Measurements from ENCODE around the gene ARHGEF26.

The ARHGEF26 gene

DNA sequence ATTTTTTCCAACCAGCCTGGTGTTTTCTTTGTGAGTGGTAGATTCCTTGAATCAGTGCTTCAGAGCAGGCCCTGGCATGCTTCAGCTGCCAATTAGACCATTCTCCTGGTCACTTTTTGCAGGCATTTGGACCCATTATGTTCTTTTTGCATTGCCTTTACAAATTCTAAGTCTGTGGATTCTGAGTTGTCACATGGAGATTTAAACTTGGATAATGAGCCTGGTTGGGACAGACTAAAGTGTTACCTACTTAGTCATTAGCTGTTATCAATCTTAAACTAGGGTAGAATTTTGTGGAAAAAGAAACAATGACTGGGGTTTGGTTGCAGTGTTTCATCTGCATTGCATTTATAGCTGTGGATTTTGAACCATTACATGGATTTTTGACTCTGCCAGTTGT lies 40.6 kb downstream of the ARHGEF26 start:
- DNase-seq = no peak

DNA sequence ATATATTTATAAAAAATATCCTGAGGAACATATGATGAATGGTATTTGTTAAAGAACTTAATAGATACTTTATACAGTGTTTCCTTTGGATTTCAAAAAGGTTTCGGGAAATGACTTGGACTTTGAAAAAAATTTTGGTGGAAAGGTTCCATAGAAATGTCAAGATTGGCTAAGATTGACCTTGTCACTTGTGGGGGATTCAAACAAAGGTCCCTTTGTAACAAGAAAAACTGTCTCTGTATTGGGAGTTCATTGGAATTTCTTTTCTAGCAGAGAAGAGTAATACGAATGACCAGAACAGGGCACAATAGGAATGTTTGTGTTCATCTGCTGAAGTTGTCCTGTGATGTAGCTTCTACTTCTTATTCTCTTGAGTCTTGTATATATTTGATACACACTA lies 43.2 kb downstream of the ARHGEF26 start:
- no peak for DNase-seq

- DNase-seq = no peak
Measured at GRCh38 chr3:154168998-154169795, 48.0 kb downstream of the ARHGEF26 start.

- DNase-seq = no peak
Measured at GRCh38 chr3:154169796-154170110, 48.6 kb downstream of the ARHGEF26 start.

GRCh38 chr3:154170300-154170699 lies 49.1 kb downstream of the ARHGEF26 start:
- no peak for DNase-seq

DNA sequence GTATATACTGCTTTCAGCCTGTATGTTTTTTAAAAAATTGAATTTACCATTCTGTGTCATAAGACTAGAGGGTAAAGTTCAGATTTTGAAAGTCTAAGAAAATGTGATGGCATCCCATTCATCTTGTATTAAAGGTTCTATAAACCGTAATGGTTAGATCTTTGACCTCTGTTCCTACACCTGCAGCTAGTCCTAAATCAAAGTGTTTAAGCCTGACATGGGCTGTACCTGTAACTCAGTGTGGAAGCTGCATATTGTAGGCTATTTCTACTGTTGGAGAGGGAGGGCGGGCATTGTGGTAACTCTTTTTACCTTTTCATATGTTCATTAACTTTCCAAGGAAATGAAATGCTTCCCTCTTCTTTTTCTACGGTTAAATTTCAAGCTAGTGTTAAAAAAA lies 53.9 kb downstream of the ARHGEF26 start:
- no peak for DNase-seq

DNA sequence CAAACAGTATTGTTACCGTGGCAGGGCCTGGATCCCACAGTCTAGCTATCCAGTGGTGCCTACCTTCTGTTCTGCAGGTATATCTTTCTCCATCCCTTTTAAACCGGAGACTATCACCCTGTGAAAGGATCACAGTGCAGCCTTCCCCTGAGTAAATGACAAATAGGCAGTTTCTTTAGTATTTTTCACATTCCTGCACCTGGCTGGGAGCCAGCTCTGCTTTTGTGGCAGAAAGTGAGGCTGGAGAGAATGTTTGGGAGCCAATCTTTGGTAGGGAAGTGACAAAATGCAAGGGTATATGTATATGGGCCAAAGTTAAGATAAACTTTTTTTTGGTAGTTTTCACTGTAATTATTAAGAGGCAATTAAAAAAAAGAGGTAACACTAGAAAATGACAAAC lies 54.8 kb downstream of the ARHGEF26 start:
- DNase-seq = no peak

- DNase-seq = no peak
Measured at GRCh38 chr3:154177406-154177805, 56.2 kb downstream of the ARHGEF26 start.

DNA sequence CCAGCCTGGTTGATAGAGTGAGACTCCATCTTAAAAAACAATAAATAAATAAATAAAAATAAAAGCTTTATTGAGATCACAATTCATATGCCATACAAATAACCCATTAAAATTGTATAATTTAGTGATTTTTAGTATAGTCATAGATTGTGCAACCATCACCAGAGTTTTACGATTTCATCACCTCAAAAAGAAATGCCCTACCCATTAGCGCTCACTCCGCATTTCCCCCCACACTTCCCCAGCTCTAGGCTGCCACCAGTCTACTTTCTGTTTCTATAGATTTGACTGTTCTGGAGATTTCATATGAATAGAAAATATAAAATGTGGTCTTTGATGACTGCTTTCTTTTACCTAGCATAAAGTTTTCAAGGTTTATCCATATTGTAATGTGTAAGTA lies 57.0 kb downstream of the ARHGEF26 start:
- no peak for DNase-seq

DNA sequence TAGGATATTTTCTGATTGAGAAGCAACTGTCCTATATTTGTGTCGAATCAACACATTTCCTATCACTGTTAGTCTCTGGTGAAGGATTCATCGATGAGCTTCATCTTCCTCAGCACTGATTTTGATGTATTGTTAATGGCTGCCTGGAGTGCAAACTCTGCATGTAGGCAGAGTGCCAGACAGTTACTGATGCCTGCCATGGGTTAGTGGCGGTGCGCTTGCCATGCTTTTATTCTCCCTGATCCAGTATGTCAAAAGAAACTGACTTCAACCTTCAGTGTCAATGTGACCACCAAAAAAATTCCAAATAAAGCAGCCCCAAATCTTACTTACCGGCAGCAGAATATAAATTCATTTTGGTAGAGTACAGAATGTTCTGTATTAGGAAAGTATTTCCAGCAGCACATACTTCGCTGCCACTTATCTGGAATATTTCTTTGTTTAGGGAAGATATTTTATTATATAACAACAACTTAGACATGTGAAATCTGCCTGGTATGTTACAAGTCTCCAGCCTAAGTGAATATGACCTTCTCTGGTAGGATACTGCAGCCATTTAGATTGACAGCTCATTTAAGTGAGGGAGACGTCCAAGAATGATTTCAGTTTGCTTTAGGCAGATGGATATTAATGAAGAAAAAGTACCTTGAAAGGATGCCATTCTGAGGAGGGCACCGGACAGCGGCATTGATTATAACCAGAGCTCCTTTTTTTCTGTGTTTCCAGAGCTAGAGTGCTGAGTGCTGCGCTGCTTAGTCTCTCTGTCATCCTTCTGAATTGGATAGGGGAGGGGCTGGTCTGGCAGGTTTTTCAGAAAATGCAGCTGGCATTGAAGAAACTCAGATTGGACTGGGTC lies 59.9 kb downstream of the ARHGEF26 start:
- peak; percentile 76 for DNase-seq

GRCh38 chr3:154182322-154182922 lies 61.2 kb downstream of the ARHGEF26 start:
- no peak for DNase-seq

GRCh38 chr3:154182975-154183374 lies 61.8 kb downstream of the ARHGEF26 start:
- no peak for DNase-seq

DNA sequence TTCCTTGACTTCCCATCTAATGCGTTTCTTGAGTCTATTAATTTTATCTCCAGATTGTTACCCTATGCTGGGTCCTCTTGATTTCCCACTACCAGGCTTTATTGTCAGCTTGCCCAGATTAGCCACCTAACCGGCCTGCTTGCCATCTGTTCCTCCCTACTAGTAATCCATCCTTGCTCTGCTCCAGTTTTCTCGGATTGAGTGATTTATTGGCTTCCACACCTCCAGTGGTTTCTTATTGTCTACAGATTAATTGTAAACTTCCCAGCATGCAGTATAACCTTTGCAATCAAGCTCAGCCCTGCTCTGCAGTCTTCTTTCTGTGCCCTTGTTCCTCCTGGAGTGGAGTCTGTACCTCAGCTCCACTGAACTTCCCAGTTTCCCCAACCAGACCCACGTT lies 63.4 kb downstream of the ARHGEF26 start:
- DNase-seq = no peak

GRCh38 chr3:154188437-154188836 lies 67.2 kb downstream of the ARHGEF26 start:
- no peak for DNase-seq

- no peak for DNase-seq
Measured at GRCh38 chr3:154188846-154189245, 67.7 kb downstream of the ARHGEF26 start.

GRCh38 chr3:154191520-154191919 lies 70.3 kb downstream of the ARHGEF26 start:
- no peak for DNase-seq

- no peak for DNase-seq
Measured at GRCh38 chr3:154192225-154192624, 71.0 kb downstream of the ARHGEF26 start.

- DNase-seq = no peak
Measured at GRCh38 chr3:154193000-154193615, 71.9 kb downstream of the ARHGEF26 start.

DNA sequence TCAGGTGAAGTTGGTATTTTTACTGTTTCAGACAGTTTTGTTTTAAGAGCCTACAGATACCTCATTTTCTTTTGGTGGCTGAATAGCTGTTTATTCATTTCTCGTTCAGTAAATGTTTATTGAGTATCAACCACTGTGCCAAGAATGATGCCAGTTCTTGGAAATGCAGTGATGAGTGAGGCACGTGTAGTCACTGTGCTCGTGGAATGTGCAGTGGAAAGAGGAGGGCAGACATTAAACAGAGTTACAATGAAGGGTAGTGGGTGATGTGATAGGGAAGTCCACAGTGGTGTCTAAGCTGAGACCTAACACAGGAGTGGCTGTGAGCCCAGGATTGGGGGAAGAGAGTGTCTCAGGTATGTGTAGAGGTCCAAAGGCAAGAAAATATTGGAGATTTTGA lies 73.7 kb downstream of the ARHGEF26 start:
- no peak for DNase-seq

- DNase-seq = no peak
Measured at GRCh38 chr3:154195620-154196356, 74.6 kb downstream of the ARHGEF26 start.

DNA sequence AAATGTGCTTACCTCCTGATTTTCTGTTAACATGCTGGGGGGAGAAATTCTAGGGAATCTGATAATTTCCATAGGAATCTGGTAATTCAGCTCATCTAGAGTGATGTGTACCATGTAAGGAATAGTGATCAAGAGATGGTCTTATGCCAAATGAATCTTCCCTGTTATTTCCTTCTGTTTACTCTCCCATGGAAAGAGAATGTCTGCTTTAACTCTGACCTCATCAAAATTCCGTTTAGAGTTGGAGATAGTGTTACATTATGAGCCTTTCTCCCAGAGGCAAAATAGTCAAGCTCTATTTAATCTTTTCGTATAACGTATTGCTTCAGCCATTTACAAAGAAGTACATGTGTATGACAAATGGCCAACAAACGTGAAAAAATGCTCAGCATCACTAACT lies 76.6 kb downstream of the ARHGEF26 start:
- DNase-seq = no peak

- DNase-seq = no peak
Measured at GRCh38 chr3:154209499-154209898, 88.3 kb downstream of the ARHGEF26 start.

DNA sequence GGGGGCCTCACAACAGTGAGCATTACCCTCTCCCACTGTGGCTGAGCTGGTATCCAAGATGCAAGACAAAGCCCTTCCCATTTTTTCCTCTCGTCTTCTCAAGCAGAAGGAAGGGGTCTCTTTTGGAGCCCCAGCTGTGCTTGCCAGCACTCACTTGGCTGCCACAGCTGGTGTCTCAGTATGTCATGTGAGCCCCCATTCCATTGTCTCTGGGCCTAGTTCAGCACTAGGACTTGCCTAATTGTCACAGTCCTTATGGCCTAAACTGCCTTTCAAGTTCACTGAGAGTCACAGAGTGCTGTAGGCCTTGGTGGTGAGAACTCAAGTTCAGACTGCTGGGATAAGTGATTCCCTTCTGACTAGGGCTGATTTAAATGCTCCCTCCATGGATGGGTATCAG lies 89.8 kb downstream of the ARHGEF26 start:
- no peak for DNase-seq

Data from NCI-H1105 treated with DMSO at 0.1 percent for 48 hours (cell line).